CD4-positive, alpha-beta T cell (primary cell): ENCODE measurements around the gene NTN5. TPM values are rescaled to one million over a fixed set of nuclear protein-coding genes. Genes with fewer than 3 reads are reported as not detected.

Source experiments
- ATAC-seq: fragments of 200-7000 bp; cut with Tn5 transposase; one replicate; pipeline ENCODE4 v1.10.0; 2022; ENCODE audit warnings: mild to moderate bottlenecking; ENCODE audit not compliant: poor library complexity
- CTCF ChIA-PET: fragments of 350-600 bp; sonication (Branson Sonifier 250); formaldehyde crosslinking; loops from one replicate; lab custom pipeline; 2021; ENCODE audit warnings: antibody characterized with exemption, inconsistent platforms; lab: Charles Lee
- POLR2A ChIA-PET: fragments of 350-600 bp; sonication (Branson Sonifier 250); formaldehyde crosslinking; loops from one replicate; lab custom pipeline; 2021; ENCODE audit warnings: antibody characterized with exemption, inconsistent platforms; lab: Charles Lee
- DNase-seq, 14 experiments: peaks; one replicate each; pipeline ENCODE4 v3.0.0-alpha.2; 2013 to 2020; ENCODE audit warnings: mixed read lengths in 2 of 14
- H3K27ac ChIP-seq, 2 donors: one replicate each; pipeline versions ENCODE4 v1.5.1 to v1.7.0; 2013; ENCODE audit warnings: low read length in 2 of 2, low read depth in 1 of 2, mild to moderate bottlenecking in 1 of 2
- H3K27me3 ChIP-seq, 2 experiments: 1 replicate in 1 of 2; 2 replicates in 1 of 2; pipeline versions ENCODE4 v1.6.1 to v1.7.0; 2013; ENCODE audit warnings: low read length in 2 of 2, control low read depth in 1 of 2, mild to moderate bottlenecking in 1 of 2, moderate library complexity in 1 of 2; ENCODE audit not compliant: insufficient read depth in 2 of 2, control insufficient read depth in 1 of 2
- H3K36me3 ChIP-seq: one replicate; pipeline ENCODE4 v1.6.1; 2013; ENCODE audit warnings: low read length, control low read depth; ENCODE audit not compliant: insufficient read depth
- H3K4me1 ChIP-seq: one replicate; pipeline ENCODE4 v1.6.1; 2013; ENCODE audit warnings: low read length, control low read depth; ENCODE audit not compliant: insufficient read depth
- H3K4me3 ChIP-seq: one replicate; pipeline ENCODE4 v1.5.1; 2013; ENCODE audit warnings: mild to moderate bottlenecking, low read length, moderate library complexity
- H3K9me3 ChIP-seq, 2 experiments: 1 replicate in 1 of 2; 2 replicates in 1 of 2; pipeline versions ENCODE4 v1.6.1 to v1.7.0; 2013; ENCODE audit warnings: low read length in 2 of 2, mild to moderate bottlenecking in 2 of 2, control low read depth in 1 of 2, moderate library complexity in 1 of 2; ENCODE audit not compliant: control insufficient read depth in 1 of 2, insufficient read depth in 1 of 2
- H3K27ac Mint-ChIP-seq: one replicate; pipeline ENCODE4 v1.8.0; 2020; ENCODE audit warnings: mixed read lengths
- H3K27me3 Mint-ChIP-seq: one replicate; pipeline ENCODE4 v1.8.0; 2021; ENCODE audit warnings: mixed read lengths
- H3K36me3 Mint-ChIP-seq: one replicate; pipeline ENCODE4 v1.8.0; 2021; ENCODE audit warnings: low read depth, mixed read lengths
- H3K4me1 Mint-ChIP-seq: one replicate; pipeline ENCODE4 v1.8.0; 2021; ENCODE audit warnings: low read depth, mixed read lengths
- H3K4me3 Mint-ChIP-seq: one replicate; pipeline ENCODE4 v1.8.0; 2020; ENCODE audit warnings: mild to moderate bottlenecking, mixed read lengths
- H3K9me3 Mint-ChIP-seq: one replicate; pipeline ENCODE4 v1.8.0; 2020; ENCODE audit warnings: mixed read lengths
- intact Hi-C, 2 experiments: fragments of 100-400 bp; cut with DNase I in 1 of 2; cut with micrococcal nuclease in 1 of 2; formaldehyde crosslinking; loops; one replicate each; pipeline versions ENCODE4 v1.15.1 to v1.9.0; 2023 to 2025; cut with DNase I, micrococcal nuclease
- total RNA-seq, 174 experiments: library from RNA in 2 of 174; stranded (reverse) in 2 of 174; gene quantifications; one replicate each; pipeline ENCODE4 v1.2.3 and lab custom pipeline; 2021 to 2026
- TF ChIP-seq, protein P1 (sequence below): fragments of 200-600 bp; IDR thresholded peaks from one replicate; pipeline ENCODE4 v1.8.0; 2022; ENCODE audit warnings: antibody characterized with exemption, mild to moderate bottlenecking

Gene NTN5
- total RNA-seq, 2 experiments from 2014 or later, result 2.7 to 3.0 TPM

DNA sequence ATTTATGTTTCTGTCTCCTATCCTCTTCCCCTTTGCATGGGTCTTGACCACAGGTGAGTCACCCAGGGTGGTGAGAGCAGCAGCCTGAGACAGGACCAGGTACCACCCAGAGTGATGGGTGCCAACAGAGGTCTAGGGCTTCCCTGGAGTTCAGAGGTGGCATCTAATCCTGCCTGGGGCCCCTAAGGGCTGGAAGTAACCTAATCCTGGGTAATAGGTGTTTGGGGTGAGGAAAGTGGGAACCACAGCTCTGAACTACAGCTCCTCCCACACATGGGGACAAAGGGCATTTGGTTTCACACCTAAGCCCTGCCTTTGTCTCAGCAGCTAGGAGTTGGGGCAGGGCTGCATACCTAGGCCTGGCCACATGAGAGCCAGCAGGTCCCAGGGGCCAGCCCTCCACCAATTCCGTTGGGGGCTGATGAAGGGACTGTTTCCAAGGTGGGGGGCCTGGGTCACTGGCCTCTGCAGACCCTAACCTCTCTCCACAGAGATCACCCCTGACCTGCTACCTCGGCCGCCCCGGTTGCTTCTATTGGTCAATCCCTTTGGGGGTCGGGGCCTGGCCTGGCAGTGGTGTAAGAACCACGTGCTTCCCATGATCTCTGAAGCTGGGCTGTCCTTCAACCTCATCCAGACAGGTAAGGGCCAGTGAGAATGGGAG lies 45.5 kb downstream of the NTN5 start:
- peaks cover 43% of the 10 kb centered on the region for H3K4me1 ChIP-seq

DNA sequence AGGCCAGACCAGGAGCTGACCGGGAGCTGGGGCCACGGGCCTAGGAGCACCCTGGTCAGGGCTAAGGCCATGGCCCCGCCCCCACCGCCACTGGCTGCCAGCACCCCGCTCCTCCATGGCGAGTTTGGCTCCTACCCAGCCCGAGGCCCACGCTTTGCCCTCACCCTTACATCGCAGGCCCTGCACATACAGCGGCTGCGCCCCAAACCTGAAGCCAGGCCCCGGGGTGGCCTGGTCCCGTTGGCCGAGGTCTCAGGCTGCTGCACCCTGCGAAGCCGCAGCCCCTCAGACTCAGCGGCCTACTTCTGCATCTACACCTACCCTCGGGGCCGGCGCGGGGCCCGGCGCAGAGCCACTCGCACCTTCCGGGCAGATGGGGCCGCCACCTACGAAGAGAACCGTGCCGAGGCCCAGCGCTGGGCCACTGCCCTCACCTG lies 46.9 kb downstream of the NTN5 start:
- TF ChIP-seq, protein P1, sequence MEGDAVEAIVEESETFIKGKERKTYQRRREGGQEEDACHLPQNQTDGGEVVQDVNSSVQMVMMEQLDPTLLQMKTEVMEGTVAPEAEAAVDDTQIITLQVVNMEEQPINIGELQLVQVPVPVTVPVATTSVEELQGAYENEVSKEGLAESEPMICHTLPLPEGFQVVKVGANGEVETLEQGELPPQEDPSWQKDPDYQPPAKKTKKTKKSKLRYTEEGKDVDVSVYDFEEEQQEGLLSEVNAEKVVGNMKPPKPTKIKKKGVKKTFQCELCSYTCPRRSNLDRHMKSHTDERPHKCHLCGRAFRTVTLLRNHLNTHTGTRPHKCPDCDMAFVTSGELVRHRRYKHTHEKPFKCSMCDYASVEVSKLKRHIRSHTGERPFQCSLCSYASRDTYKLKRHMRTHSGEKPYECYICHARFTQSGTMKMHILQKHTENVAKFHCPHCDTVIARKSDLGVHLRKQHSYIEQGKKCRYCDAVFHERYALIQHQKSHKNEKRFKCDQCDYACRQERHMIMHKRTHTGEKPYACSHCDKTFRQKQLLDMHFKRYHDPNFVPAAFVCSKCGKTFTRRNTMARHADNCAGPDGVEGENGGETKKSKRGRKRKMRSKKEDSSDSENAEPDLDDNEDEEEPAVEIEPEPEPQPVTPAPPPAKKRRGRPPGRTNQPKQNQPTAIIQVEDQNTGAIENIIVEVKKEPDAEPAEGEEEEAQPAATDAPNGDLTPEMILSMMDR, result no peak
- H3K36me3 Mint-ChIP-seq, result peaks cover 44% of the 10 kb centered on the region
- H3K4me3 ChIP-seq, result no peak overlapping the region
- H3K9me3 ChIP-seq, result no peaks in the 10 kb centered on the region
- H3K4me1 ChIP-seq, result peaks cover 40% of the 10 kb centered on the region
- H3K9me3 Mint-ChIP-seq, result no peaks in the 10 kb centered on the region
- no peak for ATAC-seq
- ChIA-PET CTCF (no interaction called here), POLR2A (no interaction called here)
- peaks cover 25% of the 10 kb centered on the region for H3K36me3 ChIP-seq
- DNase-seq, result peak in 2 of 14 experiments; percentile 14 to 43
- intact Hi-C loops, result loop anchor here in 1 of 2 experiments (10.0 kb wide), 1 partner anchor 369 kb away; the partner anchor contains the start of genes GYS1 and RUVBL2
- H3K27me3 Mint-ChIP-seq, result no peaks in the 10 kb centered on the region
- no peak overlapping the region for H3K4me3 Mint-ChIP-seq
- no peaks in the 10 kb centered on the region for H3K27me3 ChIP-seq
- H3K27ac Mint-ChIP-seq, result peak overlapping the region; percentile 32
- H3K27ac ChIP-seq, result no peak overlapping the region
- peaks cover 29% of the 10 kb centered on the region for H3K4me1 Mint-ChIP-seq

More for the DNA sequence above, 45.5 kb downstream of the NTN5 start:
- intact Hi-C loops, result loop anchor here in 1 of 2 experiments (10.0 kb wide), 1 partner anchor 367 kb away; the partner anchor contains the start of genes GYS1 and RUVBL2
- Mint-ChIP-seq H3K4me1 (peaks cover 37% of the 10 kb centered on the region), H3K36me3 (peaks cover 49% of the 10 kb centered on the region), H3K27me3 (no peaks in the 10 kb centered on the region), H3K27ac (no peak overlapping the region), H3K4me3 (no peak overlapping the region), H3K9me3 (no peaks in the 10 kb centered on the region)
- DNase-seq, result peak in 4 of 14 experiments; percentile 18 to 51 (median 36)
- ChIA-PET POLR2A (interaction anchor here (1.1 to 5.0 kb wide), 3 partner anchors 9 to 18 kb away, joined by 4 to 33 read pairs (median 7); partner anchors contain the start of genes DBP, RPL18 and SPHK2), CTCF (interaction anchor here (0.7 kb wide), 1 partner anchor 98 kb away, joined by 3 read pairs; no protein-coding TSS in a partner anchor)
- Histone ChIP-seq H3K9me3 (no peaks in the 10 kb centered on the region), H3K36me3 (peaks cover 39% of the 10 kb centered on the region), H3K27ac (no peak overlapping the region), H3K27me3 (no peaks in the 10 kb centered on the region), H3K4me3 (no peak overlapping the region)
- no peak for ATAC-seq
- TF ChIP-seq, protein P1, result no peak

DNA sequence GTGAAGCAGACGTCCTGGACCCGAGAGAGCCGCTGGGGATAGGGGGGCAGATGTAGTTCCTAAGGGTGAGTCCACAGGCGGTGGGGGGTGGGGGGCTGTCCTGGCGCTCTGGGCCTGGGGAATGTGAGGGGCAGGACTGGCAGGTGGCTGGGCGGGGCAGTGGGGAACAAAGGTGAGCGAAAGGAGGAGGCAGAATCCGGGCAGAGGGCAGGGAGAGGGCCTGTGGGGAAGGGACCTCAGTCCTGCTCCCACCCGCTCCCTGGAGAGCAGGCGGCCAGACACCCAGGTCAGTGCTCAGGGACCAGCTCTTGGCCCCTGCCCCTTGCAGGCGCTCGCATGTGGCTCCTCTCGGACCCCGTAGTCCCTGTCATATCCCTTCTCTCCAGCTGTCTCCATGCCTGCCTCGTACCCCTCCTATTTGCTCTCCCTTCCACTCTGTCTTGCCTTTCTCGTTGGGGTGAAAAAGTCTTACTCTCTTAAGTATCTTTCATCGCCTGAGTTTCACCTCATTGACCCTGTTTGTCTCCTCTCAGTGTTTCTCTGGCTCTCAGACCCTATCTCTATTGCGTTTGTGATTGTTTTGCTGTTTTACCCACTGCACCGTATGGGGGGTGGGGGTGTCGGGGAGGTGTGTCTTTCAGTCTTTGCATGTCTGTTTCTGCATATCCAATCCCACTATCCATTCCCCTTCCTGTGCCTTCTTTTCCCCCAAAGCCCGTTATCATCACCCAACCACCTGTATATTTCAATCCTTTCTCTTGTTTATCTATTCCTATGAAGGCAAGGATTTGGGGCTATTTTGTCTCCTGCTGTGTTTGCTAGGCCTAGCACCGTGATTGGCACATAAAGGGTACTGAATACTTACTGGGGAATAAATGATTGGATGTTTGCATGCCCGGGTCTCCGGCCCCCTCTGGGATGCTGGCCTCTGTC lies 47.8 kb downstream of the NTN5 start:
- H3K4me3 ChIP-seq, result no peak overlapping the region
- POLR2A ChIA-PET, result interaction anchor here (3.1 to 3.6 kb wide), 2 partner anchors 9 to 12 kb away, joined by 34 to 38 read pairs; partner anchors contain the start of gene DBP

More for the DNA sequence above, 47.8 kb downstream of the NTN5 start:
- Histone ChIP-seq H3K36me3 (peaks cover 16% of the 10 kb centered on the region), H3K27me3 (no peaks in the 10 kb centered on the region), H3K9me3 (no peaks in the 10 kb centered on the region), H3K27ac (peak overlapping the region; percentile 21 to 57), H3K4me1 (peaks cover 36% of the 10 kb centered on the region)
- Mint-ChIP-seq H3K9me3 (no peaks in the 10 kb centered on the region), H3K27me3 (no peaks in the 10 kb centered on the region), H3K27ac (peak overlapping the region; percentile 77), H3K4me3 (peak overlapping the region; percentile 86), H3K36me3 (peaks cover 36% of the 10 kb centered on the region), H3K4me1 (peaks cover 31% of the 10 kb centered on the region)
- ATAC-seq, result no peak
- TF ChIP-seq, protein P1, result no peak
- DNase-seq, result peak in 2 of 14 experiments; percentile 15 to 48
- intact Hi-C loops, result loop anchor here in 1 of 2 experiments (1.0 to 10.0 kb wide), 2 partner anchors 9 to 370 kb away; partner anchors contain the start of genes GYS1 and RUVBL2
- CTCF ChIA-PET, result no interaction called here
